K562 (cell line): ENCODE data around the gene INTS1. TPM values are rescaled to one million over a fixed set of nuclear protein-coding genes. Genes with fewer than 3 reads are reported as not detected.

Experiments used
- NUFIP1 ChIP-seq: fragments of 450-650 bp; IDR thresholded peaks from 2 replicates; pipeline ENCODE4 v1.6.1; 2018; ENCODE audit not compliant: partially characterized antibody
- polyA plus RNA-seq, 8 experiments: library from polyadenylated mRNA; depleted of rRNA in 4 of 8; stranded (reverse) in 5 of 8; unstranded in 3 of 8; fragments of >200 nt; fragmentation: Nextera tagmentation in 2 of 8; fragmentation: Illumina TruSeq in 1 of 8; extraction: Ambion mirVana in 2 of 8; extraction: Trizol in 1 of 8; gene quantifications; 2 replicates each; pipeline versions ENCODE4 v1.2.1 to v1.2.3, GENCODE V29; 2011 to 2014; ENCODE audit warnings: inconsistent platforms in 1 of 8, missing spikeins in 1 of 8
- total RNA-seq, 7 experiments: library from RNA; depleted of rRNA in 6 of 7; stranded (reverse); fragments of >200 nt in 6 of 7; fragmentation: Illumina TruSeq in 2 of 7; extraction: Trizol in 2 of 7; gene quantifications; 2 replicates each; pipeline versions ENCODE4 v1.2.1 to v1.2.3, GENCODE V29; 2011 to 2021; ENCODE audit warnings: low replicate concordance in 1 of 7
- TF ChIP-seq, protein P1 (sequence below), 2 experiments: fragments of 150-350 bp in 1 of 2; IDR thresholded peaks; 2 replicates each; pipeline ENCODE4 v1.6.1; 2012 to 2016; ENCODE audit warnings: low read depth in 2 of 2, low read length in 2 of 2, mild to moderate bottlenecking in 1 of 2, moderate library complexity in 1 of 2
- TF ChIP-seq, protein P2 (sequence below), 2 experiments: fragments of 450-650 bp in 1 of 2; sonication (generic) in 1 of 2; formaldehyde crosslinking in 1 of 2; IDR thresholded peaks; 2 replicates each; pipeline versions ENCODE4 v1.7.1 to v1.9.0; 2016 to 2022; ENCODE audit warnings: inconsistent platforms in 1 of 2, mild to moderate bottlenecking in 1 of 2, missing genetic modification reagents in 1 of 2

Gene INTS1
- total and polyA plus RNA-seq, 9 of the 15 experiments (the other 6 are each of a cell fraction or from before 2014, with no cell fraction given): 0.34 to 119 (median 18.5) TPM

DNA sequence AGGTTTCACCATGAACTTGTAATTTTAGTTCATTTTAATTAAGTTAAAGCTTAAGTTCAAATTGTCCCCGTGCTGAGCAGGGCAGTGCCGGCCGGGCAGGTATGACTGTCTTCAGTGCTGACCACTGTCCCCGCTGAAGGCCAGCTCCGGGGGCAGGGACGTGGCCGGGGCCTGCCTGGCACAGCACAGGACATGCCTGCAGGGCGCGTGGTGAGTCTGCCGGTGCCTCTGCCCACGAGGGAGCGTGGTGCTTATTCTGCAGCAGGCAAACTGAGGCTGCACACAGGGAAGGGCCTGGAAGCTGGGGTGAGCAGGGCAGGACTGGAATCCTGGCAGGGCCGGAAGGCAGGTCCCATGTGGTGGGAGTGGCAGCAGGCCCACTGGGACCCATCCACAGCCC, 54.7 kb downstream of the INTS1 start (continued):
- TF ChIP-seq, protein P1, sequence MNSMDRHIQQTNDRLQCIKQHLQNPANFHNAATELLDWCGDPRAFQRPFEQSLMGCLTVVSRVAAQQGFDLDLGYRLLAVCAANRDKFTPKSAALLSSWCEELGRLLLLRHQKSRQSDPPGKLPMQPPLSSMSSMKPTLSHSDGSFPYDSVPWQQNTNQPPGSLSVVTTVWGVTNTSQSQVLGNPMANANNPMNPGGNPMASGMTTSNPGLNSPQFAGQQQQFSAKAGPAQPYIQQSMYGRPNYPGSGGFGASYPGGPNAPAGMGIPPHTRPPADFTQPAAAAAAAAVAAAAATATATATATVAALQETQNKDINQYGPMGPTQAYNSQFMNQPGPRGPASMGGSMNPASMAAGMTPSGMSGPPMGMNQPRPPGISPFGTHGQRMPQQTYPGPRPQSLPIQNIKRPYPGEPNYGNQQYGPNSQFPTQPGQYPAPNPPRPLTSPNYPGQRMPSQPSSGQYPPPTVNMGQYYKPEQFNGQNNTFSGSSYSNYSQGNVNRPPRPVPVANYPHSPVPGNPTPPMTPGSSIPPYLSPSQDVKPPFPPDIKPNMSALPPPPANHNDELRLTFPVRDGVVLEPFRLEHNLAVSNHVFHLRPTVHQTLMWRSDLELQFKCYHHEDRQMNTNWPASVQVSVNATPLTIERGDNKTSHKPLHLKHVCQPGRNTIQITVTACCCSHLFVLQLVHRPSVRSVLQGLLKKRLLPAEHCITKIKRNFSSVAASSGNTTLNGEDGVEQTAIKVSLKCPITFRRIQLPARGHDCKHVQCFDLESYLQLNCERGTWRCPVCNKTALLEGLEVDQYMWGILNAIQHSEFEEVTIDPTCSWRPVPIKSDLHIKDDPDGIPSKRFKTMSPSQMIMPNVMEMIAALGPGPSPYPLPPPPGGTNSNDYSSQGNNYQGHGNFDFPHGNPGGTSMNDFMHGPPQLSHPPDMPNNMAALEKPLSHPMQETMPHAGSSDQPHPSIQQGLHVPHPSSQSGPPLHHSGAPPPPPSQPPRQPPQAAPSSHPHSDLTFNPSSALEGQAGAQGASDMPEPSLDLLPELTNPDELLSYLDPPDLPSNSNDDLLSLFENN (IDR thresholded peaks at IDR 0.05; ENCODE audit: low read depth in 2 of 2, low read length in 2 of 2): no peak
- TF ChIP-seq NUFIP1: no peak
- TF ChIP-seq, protein P2, sequence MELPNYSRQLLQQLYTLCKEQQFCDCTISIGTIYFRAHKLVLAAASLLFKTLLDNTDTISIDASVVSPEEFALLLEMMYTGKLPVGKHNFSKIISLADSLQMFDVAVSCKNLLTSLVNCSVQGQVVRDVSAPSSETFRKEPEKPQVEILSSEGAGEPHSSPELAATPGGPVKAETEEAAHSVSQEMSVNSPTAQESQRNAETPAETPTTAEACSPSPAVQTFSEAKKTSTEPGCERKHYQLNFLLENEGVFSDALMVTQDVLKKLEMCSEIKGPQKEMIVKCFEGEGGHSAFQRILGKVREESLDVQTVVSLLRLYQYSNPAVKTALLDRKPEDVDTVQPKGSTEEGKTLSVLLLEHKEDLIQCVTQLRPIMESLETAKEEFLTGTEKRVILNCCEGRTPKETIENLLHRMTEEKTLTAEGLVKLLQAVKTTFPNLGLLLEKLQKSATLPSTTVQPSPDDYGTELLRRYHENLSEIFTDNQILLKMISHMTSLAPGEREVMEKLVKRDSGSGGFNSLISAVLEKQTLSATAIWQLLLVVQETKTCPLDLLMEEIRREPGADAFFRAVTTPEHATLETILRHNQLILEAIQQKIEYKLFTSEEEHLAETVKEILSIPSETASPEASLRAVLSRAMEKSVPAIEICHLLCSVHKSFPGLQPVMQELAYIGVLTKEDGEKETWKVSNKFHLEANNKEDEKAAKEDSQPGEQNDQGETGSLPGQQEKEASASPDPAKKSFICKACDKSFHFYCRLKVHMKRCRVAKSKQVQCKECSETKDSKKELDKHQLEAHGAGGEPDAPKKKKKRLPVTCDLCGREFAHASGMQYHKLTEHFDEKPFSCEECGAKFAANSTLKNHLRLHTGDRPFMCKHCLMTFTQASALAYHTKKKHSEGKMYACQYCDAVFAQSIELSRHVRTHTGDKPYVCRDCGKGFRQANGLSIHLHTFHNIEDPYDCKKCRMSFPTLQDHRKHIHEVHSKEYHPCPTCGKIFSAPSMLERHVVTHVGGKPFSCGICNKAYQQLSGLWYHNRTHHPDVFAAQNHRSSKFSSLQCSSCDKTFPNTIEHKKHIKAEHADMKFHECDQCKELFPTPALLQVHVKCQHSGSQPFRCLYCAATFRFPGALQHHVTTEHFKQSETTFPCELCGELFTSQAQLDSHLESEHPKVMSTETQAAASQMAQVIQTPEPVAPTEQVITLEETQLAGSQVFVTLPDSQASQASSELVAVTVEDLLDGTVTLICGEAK (IDR thresholded peaks at IDR 0.05): no peak
- TF ChIP-seq, protein P2 (CRISPR knock-in tag; IDR thresholded peaks at IDR 0.05): no peak
